Iris pigment epithelial cell (primary cell): ENCODE data around the gene BRD3OS.
A peak's percentile ranks its signal among the peaks of the same experiment; 100 is the strongest.

Experiments used
- DNase-seq: peaks from one replicate; pipeline ENCODE4 v3.0.0-alpha.2; 2011; ENCODE audit warnings: low read depth

BRD3OS gene

GRCh38 chr9:134004881-134005280 lies 20.4 kb upstream of the BRD3OS start:
- DNase-seq, result no peak

GRCh38 chr9:134005381-134005780 lies 19.9 kb upstream of the BRD3OS start:
- DNase-seq, result no peak

GRCh38 chr9:134007150-134007549 lies 18.1 kb upstream of the BRD3OS start:
- DNase-seq, result no peak

- no peak for DNase-seq
Observed at GRCh38 chr9:134007571-134007970, 17.7 kb upstream of the BRD3OS start.

GRCh38 chr9:134010310-134011173 lies 14.7 kb upstream of the BRD3OS start:
- no peak for DNase-seq

GRCh38 chr9:134011401-134011800 lies 13.9 kb upstream of the BRD3OS start:
- DNase-seq, result no peak

GRCh38 chr9:134014946-134015345 lies 10.3 kb upstream of the BRD3OS start:
- DNase-seq, result no peak

- DNase-seq, result no peak
Observed at GRCh38 chr9:134024214-134024792, 978 bp upstream of the BRD3OS start.

- peak; percentile 59 for DNase-seq
Observed at GRCh38 chr9:134025606-134026541, 593 bp downstream of the BRD3OS start.

- no peak for DNase-seq
Observed at GRCh38 chr9:134026581-134026980, 1.3 kb downstream of the BRD3OS start.

- DNase-seq, result no peak
Observed at GRCh38 chr9:134026981-134027380, 1.7 kb downstream of the BRD3OS start.

GRCh38 chr9:134027561-134027960 lies 2.3 kb downstream of the BRD3OS start:
- no peak for DNase-seq

- no peak for DNase-seq
Observed at GRCh38 chr9:134028076-134028475, 2.8 kb downstream of the BRD3OS start.

GRCh38 chr9:134028575-134029247 lies 3.4 kb downstream of the BRD3OS start:
- no peak for DNase-seq

GRCh38 chr9:134029248-134030226 lies 4.3 kb downstream of the BRD3OS start:
- no peak for DNase-seq

- DNase-seq, result no peak
Observed at GRCh38 chr9:134030821-134031470, 5.7 kb downstream of the BRD3OS start.

- no peak for DNase-seq
Observed at GRCh38 chr9:134031783-134032182, 6.5 kb downstream of the BRD3OS start.

- DNase-seq, result no peak
Observed at GRCh38 chr9:134032456-134033222, 7.4 kb downstream of the BRD3OS start.

- no peak for DNase-seq
Observed at GRCh38 chr9:134033516-134034214, 8.4 kb downstream of the BRD3OS start.
